ENCODE measurements around the gene MEI1. TPM values are rescaled to one million over a fixed set of nuclear protein-coding genes. Genes with fewer than 3 reads are reported as not detected.

MEI1 gene
- polyA plus RNA-seq, 3 donors: 1.9 to 2.7 (median 2.4) TPM

- DNase-seq (ENCODE audit: low read depth in 3 of 3, low spot score in 2 of 3): no peak
These were observed 117.6 kb downstream of the MEI1 start for GRCh38 chr22:41816871-41817270.

- DNase-seq (ENCODE audit: low read depth in 3 of 3, low spot score in 2 of 3): no peak
These were observed 118.7 kb downstream of the MEI1 start for GRCh38 chr22:41818011-41818410.

GRCh38 chr22:41818596-41818995 is 119.3 kb downstream of the MEI1 start:
- DNase-seq (ENCODE audit: low read depth in 3 of 3, low spot score in 2 of 3): no peak

DNA sequence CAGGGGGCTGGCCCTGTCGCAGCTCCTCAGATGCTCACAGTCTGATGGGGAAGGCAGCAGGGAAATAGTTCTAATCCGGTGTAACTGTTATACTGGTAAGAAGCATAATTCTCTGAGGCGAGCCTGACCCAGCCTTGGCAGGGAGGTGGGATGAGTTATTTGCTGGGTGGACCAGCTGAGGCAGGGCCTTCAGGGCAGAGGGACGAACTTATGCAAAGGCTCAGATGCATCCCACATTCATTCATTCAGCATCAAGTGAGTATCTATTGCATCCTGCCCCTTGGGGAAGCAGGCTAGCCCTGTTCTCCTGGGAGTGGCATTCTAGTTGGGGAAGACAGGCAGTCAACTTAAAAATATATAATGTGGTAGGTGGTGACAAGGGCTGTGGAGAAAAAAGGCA is 120.0 kb downstream of the MEI1 start:
- no peak for DNase-seq (ENCODE audit: low read depth in 3 of 3, low spot score in 2 of 3)

DNA sequence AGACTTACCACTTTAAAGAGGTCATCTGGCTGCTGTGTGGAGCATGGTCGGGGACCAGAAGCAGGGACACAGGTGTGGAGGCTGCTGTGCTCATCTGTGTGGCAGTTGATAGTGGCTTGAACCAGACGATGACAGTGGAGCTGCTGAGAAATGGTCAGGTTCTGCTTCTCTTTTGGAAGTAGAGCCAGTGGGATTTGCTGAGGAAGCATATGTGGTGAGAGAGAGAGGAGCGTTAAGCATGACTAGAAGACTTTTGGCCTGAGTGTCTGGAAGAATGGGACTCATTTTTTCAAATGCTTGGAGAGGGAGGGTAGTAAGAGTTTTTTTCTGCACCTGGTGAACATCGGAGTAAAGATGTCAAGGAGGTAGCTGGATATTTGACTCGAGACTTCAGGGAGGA is 121.1 kb downstream of the MEI1 start:
- no peak for DNase-seq (ENCODE audit: low read depth in 3 of 3, low spot score in 2 of 3)

DNA sequence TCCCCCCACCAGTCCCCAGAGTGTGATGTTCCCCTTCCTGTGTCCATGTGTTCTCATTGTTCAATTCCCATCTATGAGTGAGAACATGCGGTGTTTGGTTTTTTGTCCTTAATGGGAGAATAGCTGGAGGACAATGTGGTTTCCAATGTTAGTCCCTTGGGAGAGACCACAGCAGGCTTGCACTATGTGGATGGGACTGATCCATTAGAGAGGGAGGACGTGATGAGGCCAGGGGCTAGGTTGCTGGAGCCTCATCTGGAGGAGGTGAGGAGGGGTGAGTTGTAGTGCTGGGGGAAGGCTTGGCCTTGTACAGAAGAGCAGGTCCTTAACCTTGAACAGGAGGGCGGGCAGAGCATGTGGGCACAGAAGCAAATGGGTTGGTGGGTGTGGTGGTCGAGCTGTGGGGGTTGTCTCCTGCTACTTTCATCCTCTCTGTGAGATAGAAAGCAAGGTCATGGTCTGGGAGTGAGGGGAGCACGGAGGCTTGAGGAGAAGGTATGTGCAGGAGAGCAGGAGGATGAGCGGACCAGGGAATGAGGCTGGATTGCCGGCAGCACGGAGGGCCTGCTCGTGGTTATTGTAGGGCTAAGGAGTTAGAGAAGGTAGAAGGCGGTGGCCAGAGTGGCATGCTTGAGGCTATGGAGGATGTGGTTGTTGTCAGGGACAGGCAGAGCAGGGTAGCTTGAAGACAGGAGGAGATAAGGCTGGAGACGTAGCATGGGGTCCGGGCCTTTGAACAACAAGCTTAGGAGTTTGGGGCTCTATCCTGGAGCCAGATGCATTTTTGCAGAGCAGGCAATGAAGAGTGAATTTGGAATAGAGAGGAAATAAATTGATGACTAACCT is 122.4 kb downstream of the MEI1 start:
- no peak for DNase-seq (ENCODE audit: low read depth in 3 of 3, low spot score in 2 of 3)

- no peak for DNase-seq (ENCODE audit: low read depth in 3 of 3, low spot score in 2 of 3)
These were observed 123.2 kb downstream of the MEI1 start for GRCh38 chr22:41822317-41823057.

DNA sequence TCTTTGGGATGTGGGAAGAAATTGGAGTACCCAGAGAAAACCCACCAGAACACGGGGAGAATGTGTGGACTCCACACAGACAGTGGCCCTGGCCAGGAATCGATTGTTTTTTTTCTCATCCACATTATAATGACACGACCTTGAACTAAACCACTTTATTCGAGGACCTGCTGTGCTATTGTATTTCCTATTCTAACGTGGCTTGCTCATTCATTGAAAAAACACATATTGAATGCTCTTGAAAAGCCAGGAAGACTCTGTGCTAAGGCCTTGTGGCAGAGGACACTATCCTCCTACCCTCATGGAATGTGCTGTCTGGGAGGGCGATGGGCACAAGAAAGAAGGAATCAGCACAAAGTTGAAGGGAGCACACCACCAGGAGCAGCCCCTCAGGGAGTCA is 124.5 kb downstream of the MEI1 start:
- no peak for DNase-seq (ENCODE audit: low read depth in 3 of 3, low spot score in 2 of 3)

DNA sequence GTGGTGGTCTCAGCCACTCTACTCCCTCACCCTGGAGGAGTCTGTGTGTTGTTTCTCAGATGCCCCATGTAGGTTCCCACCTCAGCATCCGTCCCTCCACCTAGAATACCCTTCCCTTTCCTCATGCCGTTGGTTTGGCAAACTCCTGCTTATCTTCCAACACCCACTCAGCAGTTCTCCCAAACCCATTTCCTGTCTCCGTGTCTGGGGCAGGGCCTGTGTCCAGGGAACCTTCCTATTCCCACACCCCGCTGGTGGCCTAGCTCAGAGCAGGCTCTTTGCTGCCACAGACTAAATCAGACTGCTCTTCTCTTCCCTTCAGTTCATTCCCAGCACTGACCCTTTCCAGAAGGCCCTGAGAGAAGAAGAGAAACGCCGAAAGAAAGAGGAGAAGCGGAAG is 126.1 kb downstream of the MEI1 start:
- no peak for DNase-seq (ENCODE audit: low read depth in 3 of 3, low spot score in 2 of 3)

DNA sequence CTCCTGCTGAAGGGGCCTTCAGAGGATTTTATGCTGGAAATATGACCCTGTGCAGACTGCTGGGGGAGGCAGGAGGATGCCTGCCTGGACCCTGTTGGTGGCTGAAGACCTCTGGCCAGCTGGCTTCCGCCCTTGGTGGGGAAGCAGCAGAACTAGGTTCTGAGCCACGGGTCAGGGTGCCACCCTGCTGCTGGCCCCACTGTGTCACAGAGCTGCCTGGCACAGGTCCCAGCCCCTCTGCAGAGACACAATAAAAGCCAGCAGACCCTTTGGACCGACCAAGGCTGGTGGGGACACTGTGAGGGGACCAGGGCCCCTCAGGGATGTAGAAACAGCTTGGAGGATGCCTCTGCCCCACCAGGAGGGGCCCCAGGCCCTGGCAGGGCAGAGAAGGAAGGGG is 126.7 kb downstream of the MEI1 start:
- no peak for DNase-seq (ENCODE audit: low read depth in 3 of 3, low spot score in 2 of 3)

- DNase-seq (ENCODE audit: low read depth in 3 of 3, low spot score in 2 of 3): no peak
These were observed 127.4 kb downstream of the MEI1 start for GRCh38 chr22:41826430-41827383.

- no peak for DNase-seq (ENCODE audit: low read depth in 3 of 3, low spot score in 2 of 3)
These were observed 128.4 kb downstream of the MEI1 start for GRCh38 chr22:41827671-41828070.

GRCh38 chr22:41828516-41828915 is 129.2 kb downstream of the MEI1 start:
- DNase-seq (ENCODE audit: low read depth in 3 of 3, low spot score in 2 of 3): no peak

DNA sequence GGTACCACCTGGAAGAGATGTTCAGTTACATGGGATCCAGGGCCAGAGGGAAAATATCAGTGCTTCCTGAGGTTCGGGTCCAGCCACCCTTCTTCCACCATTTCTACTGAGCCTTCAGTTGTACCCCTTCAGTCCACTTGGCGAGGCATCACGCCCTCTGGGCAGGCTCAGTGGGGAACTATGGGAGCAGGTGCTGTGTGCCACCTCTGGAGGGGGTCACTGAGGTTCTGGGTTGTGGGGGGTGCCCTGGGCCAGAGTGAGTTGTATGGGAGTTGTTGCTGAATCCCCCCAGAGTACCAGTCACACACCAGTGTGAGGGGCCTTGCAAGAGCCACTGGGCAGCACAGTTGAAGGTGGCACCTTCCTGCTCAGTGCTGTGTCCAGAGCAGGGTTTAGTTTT is 130.9 kb downstream of the MEI1 start:
- no peak for DNase-seq (ENCODE audit: low read depth in 3 of 3, low spot score in 2 of 3)

- DNase-seq (ENCODE audit: low read depth in 3 of 3, low spot score in 2 of 3): no peak
These were observed 132.1 kb downstream of the MEI1 start for GRCh38 chr22:41831383-41831782.

- DNase-seq (ENCODE audit: low read depth in 3 of 3, low spot score in 2 of 3): no peak
These were observed 132.7 kb downstream of the MEI1 start for GRCh38 chr22:41831828-41832552.

GRCh38 chr22:41832553-41833368 is 133.5 kb downstream of the MEI1 start, which contains the start of gene SREBF2:
Gene SREBF2 (plus strand): TSS chr22:41833105. CDS start chr22:41833271, 166 bp downstream.
- DNase-seq (ENCODE audit: low read depth in 3 of 3, low spot score in 2 of 3): peak; percentile 96 to 99 (median 99)

DNA sequence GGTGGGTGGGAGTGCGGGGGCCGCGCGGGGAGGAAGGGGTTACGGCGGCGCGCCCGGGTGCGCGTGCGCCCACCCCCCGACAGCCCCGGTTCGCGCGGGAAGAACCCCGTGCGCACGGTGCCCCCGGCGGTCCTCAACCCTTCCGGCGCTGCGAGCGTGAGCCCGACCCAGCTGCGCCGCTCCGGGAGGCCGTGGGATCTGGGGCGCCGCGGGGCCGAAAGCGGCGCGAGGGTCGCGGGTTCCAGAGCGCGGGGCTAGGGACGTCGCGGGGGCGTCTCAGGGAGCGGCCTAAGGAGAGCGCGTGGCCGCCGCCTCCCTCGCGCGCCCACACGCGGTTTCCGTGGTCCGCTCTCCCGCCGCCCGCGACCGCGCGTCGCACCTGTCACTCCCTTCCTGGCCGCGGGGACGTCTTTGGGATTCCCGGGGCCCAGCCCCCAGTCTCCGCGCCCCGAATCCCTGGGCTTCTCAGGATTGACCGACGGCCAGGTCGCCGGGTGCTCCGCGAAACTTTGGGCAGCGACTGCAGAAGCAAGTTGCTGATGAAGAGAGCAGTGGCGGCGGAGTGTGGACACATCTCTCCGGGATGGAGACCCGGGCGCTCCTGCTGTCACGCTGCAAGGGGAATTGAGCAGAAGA is 134.2 kb downstream of the MEI1 start:
- DNase-seq (ENCODE audit: low read depth in 3 of 3, low spot score in 2 of 3): no peak

Data from right renal cortex interstitium (tissue), 3 donors.